ENCODE data around the gene SUB1.

DNA sequence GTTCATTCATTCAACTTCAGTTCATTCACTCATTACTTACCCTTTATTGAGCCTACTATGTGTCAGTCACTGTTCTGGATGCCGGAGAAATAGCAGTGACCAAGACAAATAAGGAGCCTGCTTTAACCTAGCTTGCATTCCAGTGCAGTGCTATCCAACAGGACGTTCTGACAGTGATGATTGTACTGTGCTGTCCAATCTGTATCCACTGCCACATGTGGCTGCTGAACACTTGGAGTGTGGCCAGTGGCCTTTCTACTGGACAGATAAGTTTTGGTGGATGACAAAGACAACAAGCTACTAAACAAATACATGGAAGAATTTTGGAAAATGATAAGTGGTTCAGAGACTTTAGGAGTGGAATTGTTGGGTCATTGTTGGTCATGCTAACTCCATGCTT is 33.6 kb downstream of the SUB1 start:
- TF ChIP-seq POLR2AphosphoS5 (IDR thresholded peaks at IDR 0.05; ENCODE audit: borderline replicate concordance, low read depth, low read length) (no peak), EZH2 (IDR thresholded peaks at IDR 0.05) (no peak), FOXP2 (optimal IDR thresholded peaks at IDR 0.05; ENCODE audit: control extremely low read depth, extremely low read length, insufficient read depth) (no peak)
